ENCODE data around the gene HTT. TPM values are rescaled to one million over a fixed set of nuclear protein-coding genes. Genes with fewer than 3 reads are reported as not detected.
A peak's percentile ranks its signal among the peaks of the same experiment; 100 is the strongest.

HTT gene
- total and polyA plus RNA-seq, 9 donors = 16.5 to 29.6 (median 22.2) TPM

- no peaks in the 10 kb centered on the region for H3K27me3 ChIP-seq (ENCODE audit: control insufficient read depth, insufficient read depth, low read length)
- WGBS (ENCODE audit: insufficient coverage) = 90% methylated on average over 2 of the region's 2 CpGs
- no peak overlapping the region for H3K27ac ChIP-seq (ENCODE audit: low read length)
- H3K4me1 ChIP-seq (ENCODE audit: control insufficient read depth, insufficient read depth, low read length) = peaks cover 8% of the 10 kb centered on the region
- H3K36me3 ChIP-seq (ENCODE audit: control insufficient read depth, insufficient read depth, low read length) = peaks cover 84% of the 10 kb centered on the region
- no peak overlapping the region for H3K4me3 ChIP-seq (ENCODE audit: low read length)
- H3K9me3 ChIP-seq (replicated peaks; ENCODE audit: control insufficient read depth, low read depth, low read length) = no peaks in the 10 kb centered on the region
- DNase-seq = no peak
These were observed 142.8 kb downstream of the HTT start for GRCh38 chr4:3217266-3217665.

GRCh38 chr4:3217771-3218170 lies 143.3 kb downstream of the HTT start:
- no peaks in the 10 kb centered on the region for H3K9me3 ChIP-seq (replicated peaks; ENCODE audit: control insufficient read depth, low read depth, low read length)
- H3K27ac ChIP-seq (ENCODE audit: low read length) = no peak overlapping the region
- DNase-seq = no peak
- WGBS (ENCODE audit: insufficient coverage) = 96% methylated on average over 13 of the region's 16 CpGs
- no peak overlapping the region for H3K4me3 ChIP-seq (ENCODE audit: low read length)
- no peaks in the 10 kb centered on the region for H3K27me3 ChIP-seq (ENCODE audit: control insufficient read depth, insufficient read depth, low read length)
- H3K4me1 ChIP-seq (ENCODE audit: control insufficient read depth, insufficient read depth, low read length) = peaks cover 8% of the 10 kb centered on the region
- H3K36me3 ChIP-seq (ENCODE audit: control insufficient read depth, insufficient read depth, low read length) = peaks cover 83% of the 10 kb centered on the region

GRCh38 chr4:3218824-3219760 lies 144.6 kb downstream of the HTT start:
- Histone ChIP-seq H3K36me3 (ENCODE audit: control insufficient read depth, insufficient read depth, low read length) (peaks cover 83% of the 10 kb centered on the region), H3K4me1 (ENCODE audit: control insufficient read depth, insufficient read depth, low read length) (peaks cover 8% of the 10 kb centered on the region), H3K4me3 (ENCODE audit: low read length) (no peak overlapping the region), H3K27ac (ENCODE audit: low read length) (no peak overlapping the region), H3K27me3 (ENCODE audit: control insufficient read depth, insufficient read depth, low read length) (no peaks in the 10 kb centered on the region), H3K9me3 (replicated peaks; ENCODE audit: control insufficient read depth, low read depth, low read length) (no peaks in the 10 kb centered on the region)
- WGBS (ENCODE audit: insufficient coverage) = 92% methylated on average over 19 of the region's 20 CpGs
- no peak for DNase-seq

GRCh38 chr4:3219761-3220475 lies 145.4 kb downstream of the HTT start:
- Histone ChIP-seq H3K27ac (ENCODE audit: low read length) (peak overlapping the region; percentile 26), H3K27me3 (ENCODE audit: control insufficient read depth, insufficient read depth, low read length) (no peaks in the 10 kb centered on the region), H3K4me3 (ENCODE audit: low read length) (no peak overlapping the region), H3K9me3 (replicated peaks; ENCODE audit: control insufficient read depth, low read depth, low read length) (no peaks in the 10 kb centered on the region), H3K36me3 (ENCODE audit: control insufficient read depth, insufficient read depth, low read length) (peaks cover 88% of the 10 kb centered on the region), H3K4me1 (ENCODE audit: control insufficient read depth, insufficient read depth, low read length) (peaks cover 8% of the 10 kb centered on the region)
- 60% methylated on average over 1 of the region's 9 CpGs for WGBS (ENCODE audit: insufficient coverage)
- no peak for DNase-seq

- 56% methylated on average over 4 of the region's 8 CpGs for WGBS (ENCODE audit: insufficient coverage)
- H3K27ac ChIP-seq (ENCODE audit: low read length) = no peak overlapping the region
These were observed 146.1 kb downstream of the HTT start for GRCh38 chr4:3220476-3221183.

GRCh38 chr4:3221184-3221494 lies 146.7 kb downstream of the HTT start:
- 81% methylated on average over 4 of the region's 8 CpGs for WGBS (ENCODE audit: insufficient coverage)
- DNase-seq = no peak
- no peaks in the 10 kb centered on the region for H3K27me3 ChIP-seq (ENCODE audit: control insufficient read depth, insufficient read depth, low read length)
- H3K27ac ChIP-seq (ENCODE audit: low read length) = no peak overlapping the region
- peaks cover 11% of the 10 kb centered on the region for H3K4me1 ChIP-seq (ENCODE audit: control insufficient read depth, insufficient read depth, low read length)
- no peaks in the 10 kb centered on the region for H3K9me3 ChIP-seq (replicated peaks; ENCODE audit: control insufficient read depth, low read depth, low read length)
- H3K4me3 ChIP-seq (ENCODE audit: low read length) = no peak overlapping the region
- H3K36me3 ChIP-seq (ENCODE audit: control insufficient read depth, insufficient read depth, low read length) = peaks cover 89% of the 10 kb centered on the region

More at GRCh38 chr4:3220476-3221183, 146.1 kb downstream of the HTT start:
- DNase-seq = peak; percentile 68
- no peaks in the 10 kb centered on the region for H3K9me3 ChIP-seq (replicated peaks; ENCODE audit: control insufficient read depth, low read depth, low read length)
- H3K4me1 ChIP-seq (ENCODE audit: control insufficient read depth, insufficient read depth, low read length) = peaks cover 11% of the 10 kb centered on the region
- H3K27me3 ChIP-seq (ENCODE audit: control insufficient read depth, insufficient read depth, low read length) = no peaks in the 10 kb centered on the region
- no peak overlapping the region for H3K4me3 ChIP-seq (ENCODE audit: low read length)
- peaks cover 89% of the 10 kb centered on the region for H3K36me3 ChIP-seq (ENCODE audit: control insufficient read depth, insufficient read depth, low read length)

- no peak for DNase-seq
- Histone ChIP-seq H3K9me3 (replicated peaks; ENCODE audit: control insufficient read depth, low read depth, low read length) (no peaks in the 10 kb centered on the region), H3K27ac (ENCODE audit: low read length) (no peak overlapping the region), H3K4me1 (ENCODE audit: control insufficient read depth, insufficient read depth, low read length) (peaks cover 11% of the 10 kb centered on the region), H3K36me3 (ENCODE audit: control insufficient read depth, insufficient read depth, low read length) (peaks cover 92% of the 10 kb centered on the region), H3K4me3 (ENCODE audit: low read length) (no peak overlapping the region), H3K27me3 (ENCODE audit: control insufficient read depth, insufficient read depth, low read length) (no peaks in the 10 kb centered on the region)
- 82% methylated on average over 10 of the region's 12 CpGs for whole genome bisulfite sequencing (ENCODE audit: insufficient coverage)
These were observed 147.5 kb downstream of the HTT start for GRCh38 chr4:3221996-3222395.

- Histone ChIP-seq H3K27ac (ENCODE audit: low read length) (no peak overlapping the region), H3K36me3 (ENCODE audit: control insufficient read depth, insufficient read depth, low read length) (peaks cover 86% of the 10 kb centered on the region), H3K4me3 (ENCODE audit: low read length) (no peak overlapping the region), H3K27me3 (ENCODE audit: control insufficient read depth, insufficient read depth, low read length) (no peaks in the 10 kb centered on the region), H3K9me3 (replicated peaks; ENCODE audit: control insufficient read depth, low read depth, low read length) (no peaks in the 10 kb centered on the region), H3K4me1 (ENCODE audit: control insufficient read depth, insufficient read depth, low read length) (peaks cover 18% of the 10 kb centered on the region)
- WGBS (ENCODE audit: insufficient coverage) = 92% methylated on average over 11 of the region's 11 CpGs
- DNase-seq = no peak
These were observed 148.9 kb downstream of the HTT start for GRCh38 chr4:3223346-3223745.

GRCh38 chr4:3223956-3224748 lies 149.7 kb downstream of the HTT start:
- no peaks in the 10 kb centered on the region for H3K9me3 ChIP-seq (replicated peaks; ENCODE audit: control insufficient read depth, low read depth, low read length)
- H3K27ac ChIP-seq (ENCODE audit: low read length) = no peak overlapping the region
- peaks cover 87% of the 10 kb centered on the region for H3K36me3 ChIP-seq (ENCODE audit: control insufficient read depth, insufficient read depth, low read length)
- no peaks in the 10 kb centered on the region for H3K27me3 ChIP-seq (ENCODE audit: control insufficient read depth, insufficient read depth, low read length)
- no peak overlapping the region for H3K4me3 ChIP-seq (ENCODE audit: low read length)
- peaks cover 18% of the 10 kb centered on the region for H3K4me1 ChIP-seq (ENCODE audit: control insufficient read depth, insufficient read depth, low read length)
- WGBS (ENCODE audit: insufficient coverage) = 86% methylated on average over 9 of the region's 13 CpGs
- DNase-seq = no peak
